HG02759 (cell line): ENCODE measurements around the gene OR2V1.
"Not testable (repeated sequence)": the region's sequence is repeated elsewhere in the genome, so short reads cannot be mapped to it uniquely, and the experiment has no call there.

Experiments used
- ATAC-seq: cut with Tn5 transposase; IDR thresholded peaks from one replicate; pipeline ENCODE4 v1.9.1; 2021; ENCODE audit warnings: mild to moderate bottlenecking, moderate library complexity; ENCODE audit not compliant: unreplicated experiment

OR2V1 gene

DNA sequence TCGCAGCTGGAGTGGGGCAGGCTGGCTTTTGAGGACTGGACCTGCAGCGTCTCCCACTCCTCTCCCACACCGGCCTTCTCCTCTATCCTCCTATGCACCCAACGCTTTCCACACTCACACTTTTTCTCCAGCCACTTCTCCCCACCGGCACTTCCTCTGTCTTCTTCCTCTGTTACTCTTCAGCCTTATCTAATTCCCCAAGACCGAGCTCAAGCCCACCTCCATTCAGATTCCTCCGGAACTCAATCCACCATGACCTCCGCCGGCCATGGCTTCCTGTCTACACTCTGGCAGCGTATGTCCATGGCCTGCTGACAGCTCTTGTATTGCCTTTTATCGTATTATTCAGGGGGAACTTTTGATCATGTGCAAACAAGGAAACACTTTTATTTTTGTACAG lies 545 bp upstream of the OR2V1 start:
- ATAC-seq: no peak

GRCh38 chr5:181130081-181130480 lies 888 bp downstream of the OR2V1 start:
- ATAC-seq: not testable (repeated sequence)

GRCh38 chr5:181129601-181130000 lies 1.4 kb downstream of the OR2V1 start:
- ATAC-seq: no peak

DNA sequence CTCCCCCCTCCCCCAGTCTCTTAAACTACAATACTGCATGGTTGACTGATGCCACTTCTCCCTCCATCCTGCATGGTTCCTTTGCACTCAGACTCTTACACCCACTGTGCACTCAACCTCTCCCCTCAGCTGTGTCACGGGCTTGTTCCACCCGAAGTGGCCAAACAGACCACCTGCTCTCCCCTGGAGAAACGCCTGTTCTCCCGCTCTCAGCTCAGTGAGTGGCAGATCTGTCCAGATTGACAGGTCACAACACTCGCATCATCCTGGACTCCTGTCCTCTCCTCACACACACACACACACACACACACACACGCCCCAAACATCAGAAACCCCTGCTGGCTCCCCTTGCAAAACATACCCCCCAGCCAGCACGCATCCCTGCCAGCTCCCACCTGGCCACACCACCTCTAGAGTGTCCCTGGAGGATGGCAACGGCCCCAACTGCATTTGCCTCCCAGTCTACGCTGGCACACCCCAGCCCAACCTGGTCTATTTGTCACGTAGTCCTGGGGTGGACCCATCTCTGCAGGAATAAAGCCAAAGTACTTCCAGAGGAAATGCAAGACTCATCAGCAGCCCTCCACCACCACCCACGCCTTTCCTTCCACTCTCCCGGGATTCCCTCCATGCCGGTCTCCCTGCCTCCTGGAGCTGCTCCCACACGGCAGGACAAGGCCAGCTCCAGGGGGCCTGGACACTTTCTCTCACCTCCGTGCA lies 2.9 kb downstream of the OR2V1 start:
- no peak for ATAC-seq

DNA sequence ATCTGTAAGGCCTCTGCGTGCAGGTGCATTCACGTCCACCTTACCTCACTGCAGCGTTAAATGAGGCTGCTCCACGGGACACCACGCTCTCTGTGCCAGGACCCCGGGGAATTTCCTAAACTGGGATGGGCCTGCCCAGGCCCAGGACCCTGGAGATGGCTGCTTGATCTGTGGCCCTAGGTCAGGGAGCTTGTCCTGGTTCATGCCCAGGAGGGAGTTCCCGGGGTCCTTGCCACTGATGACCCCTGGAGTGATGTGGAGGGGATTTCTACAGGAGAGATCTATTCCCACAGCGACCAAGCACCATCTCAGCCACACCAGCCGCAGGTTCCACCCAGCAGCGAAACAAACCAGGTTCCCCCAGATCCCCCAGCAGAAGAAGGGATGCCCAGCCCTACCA lies 3.5 kb downstream of the OR2V1 start:
- no peak for ATAC-seq

DNA sequence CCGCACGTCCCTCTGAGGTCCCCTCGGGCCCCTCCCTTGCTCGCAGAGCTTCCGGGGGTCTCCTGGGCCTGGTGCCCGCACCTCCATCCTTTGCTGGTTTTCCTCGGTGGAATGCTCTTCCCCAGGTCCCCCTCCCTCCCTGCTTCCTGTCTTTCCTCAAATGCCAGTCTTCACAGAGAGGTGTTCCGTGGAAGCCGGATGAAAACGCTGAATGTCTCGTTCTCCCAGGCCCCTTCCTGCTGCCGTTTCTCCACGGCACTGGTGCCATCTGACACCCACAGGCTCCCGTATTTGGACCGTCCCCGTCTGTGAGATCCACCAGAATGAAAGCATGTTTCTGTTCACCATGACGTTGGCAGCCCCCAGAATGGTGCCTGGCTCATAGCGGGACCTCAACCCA lies 4.1 kb downstream of the OR2V1 start:
- ATAC-seq: no peak

DNA sequence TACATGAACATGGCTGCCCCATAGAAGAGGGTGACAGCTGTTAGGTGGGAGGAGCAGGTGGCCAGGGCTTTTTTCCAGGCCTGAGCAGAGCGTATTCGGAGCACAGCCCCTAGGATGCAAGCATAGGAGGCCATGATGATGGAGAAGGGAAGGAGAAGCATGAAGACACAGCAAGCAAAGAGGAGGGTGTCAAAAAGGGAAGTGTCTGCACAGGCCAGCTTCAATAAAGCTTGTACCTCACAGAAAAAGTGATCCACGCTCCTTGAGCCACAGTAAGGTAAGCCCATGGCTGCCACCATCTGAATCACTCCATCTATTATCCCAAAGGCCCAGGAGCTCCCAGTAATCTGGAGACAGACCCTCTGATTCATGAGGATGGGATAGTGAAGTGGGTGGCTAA lies 6.4 kb downstream of the OR2V1 start:
- ATAC-seq: no peak

DNA sequence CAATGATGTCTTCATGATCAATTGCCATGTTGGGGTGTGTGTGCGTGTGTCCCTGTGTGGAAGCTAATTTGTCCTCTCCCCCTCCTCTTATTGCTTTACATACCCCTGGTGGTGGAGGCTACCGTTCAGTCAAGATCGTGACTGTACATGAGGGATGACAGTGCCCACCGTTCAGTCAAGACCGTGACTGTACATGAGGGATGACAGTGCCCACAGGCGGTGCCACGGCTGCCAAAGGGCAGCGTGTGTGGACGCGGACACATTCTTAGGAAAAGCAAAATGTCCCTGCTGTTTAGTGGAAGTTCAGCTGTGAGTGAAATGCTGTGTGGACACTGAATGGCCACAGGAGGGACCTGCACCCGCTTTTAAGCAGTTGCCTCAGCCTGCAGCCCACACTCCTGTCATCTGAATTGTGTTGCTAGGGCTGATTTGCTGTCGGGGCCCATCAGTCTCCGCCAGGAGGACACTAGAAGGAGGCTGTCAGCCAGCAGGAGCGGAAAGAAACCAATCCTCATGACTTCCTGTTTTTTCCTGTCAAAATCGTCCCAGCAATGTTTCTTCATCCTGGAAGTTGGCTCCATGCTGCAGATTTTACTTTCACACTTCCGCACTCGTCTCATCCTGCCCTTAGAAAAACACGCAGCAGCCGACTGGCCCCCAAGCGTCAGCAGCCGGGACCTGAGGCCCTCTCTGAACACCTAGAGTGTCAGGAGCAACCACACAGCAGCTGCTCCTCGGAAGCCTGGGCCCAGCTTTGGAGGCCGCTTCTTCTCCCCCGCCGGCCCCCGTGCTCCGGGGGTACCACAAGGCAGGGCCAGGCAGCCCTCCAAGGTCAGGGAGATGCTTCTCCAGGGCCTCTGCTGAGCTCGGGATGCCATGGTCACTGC lies 9.1 kb downstream of the OR2V1 start:
- no peak for ATAC-seq

DNA sequence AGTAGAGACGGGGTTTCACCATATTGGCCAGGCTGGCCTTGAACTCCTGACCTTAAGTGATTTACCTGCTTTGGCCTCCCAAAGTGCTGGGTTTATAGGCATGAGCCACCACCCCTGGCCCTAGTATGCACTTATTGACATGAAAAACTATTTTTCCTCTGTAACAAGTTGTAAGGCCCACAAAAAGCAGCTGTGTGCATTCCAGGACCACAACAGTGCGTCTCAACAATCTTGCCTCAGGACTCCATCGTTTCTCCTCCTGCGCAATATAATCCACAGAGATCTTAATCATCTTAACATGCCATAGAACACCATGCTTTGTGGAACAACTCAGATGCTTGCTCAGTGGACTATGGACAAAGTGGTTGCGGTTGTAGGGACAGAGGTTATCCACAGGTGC lies 10.2 kb downstream of the OR2V1 start:
- ATAC-seq: no peak

- ATAC-seq: no peak
Observed at GRCh38 chr5:181120306-181120705, 10.7 kb downstream of the OR2V1 start.

GRCh38 chr5:181119105-181119504 lies 11.9 kb downstream of the OR2V1 start:
- ATAC-seq: no peak

GRCh38 chr5:181118369-181118768 lies 12.6 kb downstream of the OR2V1 start:
- ATAC-seq: no peak

GRCh38 chr5:181114844-181115778 lies 15.9 kb downstream of the OR2V1 start:
- ATAC-seq: no peak

- no peak for ATAC-seq
Observed at GRCh38 chr5:181114284-181114843, 16.6 kb downstream of the OR2V1 start.

- not testable (repeated sequence) for ATAC-seq
Observed at GRCh38 chr5:181113572-181113971, 17.4 kb downstream of the OR2V1 start.

DNA sequence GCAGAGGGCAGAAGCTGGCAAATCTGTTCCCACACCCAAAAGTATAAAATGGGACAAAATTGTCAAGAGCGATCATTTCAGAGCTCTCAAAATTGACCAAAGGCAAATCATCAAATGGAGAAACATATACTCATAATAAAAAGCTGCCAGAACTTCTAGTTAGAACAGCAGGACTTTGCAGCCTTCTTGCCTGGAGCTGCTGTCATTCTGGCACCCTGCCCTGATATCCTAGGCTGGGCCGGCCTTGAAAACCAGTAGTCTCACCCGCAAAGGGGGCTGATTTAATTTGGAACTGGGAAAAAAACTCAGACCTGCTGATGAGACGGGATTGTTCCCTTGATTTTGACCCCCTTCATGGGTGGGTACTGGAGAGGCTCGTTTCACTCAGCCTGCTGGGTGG lies 18.5 kb downstream of the OR2V1 start:
- no peak for ATAC-seq

DNA sequence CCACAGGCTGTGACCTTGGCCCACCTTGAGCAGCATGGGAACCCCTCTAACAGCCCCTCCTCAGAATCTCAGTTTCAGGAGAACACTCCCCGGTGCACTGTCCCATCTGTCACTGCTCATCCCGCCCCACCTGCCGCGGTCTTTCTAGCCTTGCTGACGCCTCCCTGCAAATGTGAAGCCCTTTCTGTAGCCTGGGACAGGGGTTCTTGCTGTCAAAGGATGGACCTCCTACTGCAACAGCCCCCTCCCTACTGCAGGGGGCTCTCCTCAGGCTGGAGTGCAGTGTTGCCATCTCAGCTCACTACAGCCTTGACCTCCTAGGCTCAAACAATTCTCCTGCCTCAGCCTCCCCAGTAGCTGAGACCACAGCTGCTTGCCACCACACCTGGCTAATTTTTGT lies 20.0 kb downstream of the OR2V1 start:
- no peak for ATAC-seq

GRCh38 chr5:181109489-181110013 lies 21.4 kb downstream of the OR2V1 start:
- ATAC-seq: no peak

DNA sequence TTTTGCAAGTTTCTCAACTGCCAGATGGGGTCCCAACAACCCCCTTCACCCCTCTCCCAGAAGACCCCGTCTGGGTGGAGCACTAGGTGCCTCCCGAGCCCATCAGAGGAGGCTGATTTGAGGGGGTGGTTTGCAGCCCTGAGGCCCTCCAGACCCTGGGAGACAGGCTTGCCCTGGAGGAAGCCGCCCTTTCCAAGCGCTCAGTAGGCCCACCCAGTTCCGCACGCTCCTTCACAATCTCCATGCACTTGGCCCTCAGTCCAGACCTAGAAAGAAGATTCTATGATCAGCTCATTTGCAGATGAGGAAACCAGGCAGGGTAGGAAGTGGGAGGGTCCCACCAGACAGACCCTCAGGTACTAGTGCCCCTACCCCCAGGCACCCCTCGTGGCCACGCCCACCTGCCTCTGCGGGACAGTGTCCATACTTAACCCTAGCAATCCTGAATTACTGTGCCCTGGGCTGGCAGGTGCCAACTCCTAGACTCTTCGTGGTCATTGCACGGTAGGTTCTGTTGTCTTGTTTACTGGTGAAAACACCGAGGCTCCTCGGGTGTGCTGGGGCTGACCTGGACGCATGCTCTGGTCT lies 22.3 kb downstream of the OR2V1 start:
- no peak for ATAC-seq

DNA sequence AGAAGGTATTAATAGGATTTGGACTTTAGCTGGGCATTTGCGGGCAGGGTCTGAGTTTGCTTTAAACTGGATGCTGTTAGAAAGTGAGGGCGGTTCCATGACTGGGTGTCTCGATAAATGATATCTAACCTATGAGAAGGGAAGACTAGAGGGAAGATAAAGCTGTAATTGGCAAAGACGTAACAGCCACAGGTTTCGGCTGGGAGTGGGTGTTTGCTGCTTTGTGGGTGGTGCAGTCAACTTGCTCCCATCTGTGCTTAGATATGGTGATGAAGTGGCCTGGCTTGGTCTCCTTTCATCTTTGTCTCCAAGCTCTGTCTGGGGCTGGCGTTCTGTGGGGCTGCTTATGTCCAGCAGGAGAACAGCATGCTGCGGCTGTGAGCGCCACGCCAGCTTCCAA lies 23.3 kb downstream of the OR2V1 start:
- no peak for ATAC-seq
